Neutrophil (primary cell): ENCODE results near the gene CFAP77.

ENCODE experiments used
- H3K27ac ChIP-seq: fragments of 200-600 bp; sonication (generic); 2 replicates; pipeline ENCODE4 v1.5.1; 2016; ENCODE audit warnings: mild to moderate bottlenecking, moderate library complexity
- H3K27me3 ChIP-seq: fragments of 200-600 bp; sonication (generic); 2 replicates; pipeline ENCODE4 v1.6.0; 2016; ENCODE audit warnings: mild to moderate bottlenecking
- H3K36me3 ChIP-seq: fragments of 200-600 bp; sonication (generic); 2 replicates; pipeline ENCODE4 v1.5.1; 2017
- H3K4me1 ChIP-seq, 2 experiments: fragments of 200-600 bp in 1 of 2; sonication (generic) in 1 of 2; 1 replicate in 1 of 2; 2 replicates in 1 of 2; pipeline versions ENCODE4 v1.5.1 to v1.6.1; 2013 to 2016; ENCODE audit warnings: low read depth in 1 of 2, low read length in 1 of 2, mild to moderate bottlenecking in 1 of 2, moderate library complexity in 1 of 2; ENCODE audit not compliant: control insufficient read depth in 1 of 2, insufficient read depth in 1 of 2
- H3K4me3 ChIP-seq, 2 experiments: fragments of 200-600 bp in 1 of 2; sonication (generic) in 1 of 2; 1 replicate in 1 of 2; 2 replicates in 1 of 2; pipeline ENCODE4 v1.5.1; 2013 to 2016; ENCODE audit warnings: low read depth in 1 of 2, low read length in 1 of 2, mild to moderate bottlenecking in 1 of 2, moderate library complexity in 1 of 2
- H3K9me3 ChIP-seq: fragments of 200-600 bp; sonication (generic); 2 replicates; pipeline ENCODE4 v1.5.1; 2016
- CTCF ChIP-seq: fragments of 200-600 bp; sonication (generic); IDR thresholded peaks from 2 replicates; pipeline ENCODE4 v1.5.1; 2016; ENCODE audit warnings: antibody characterized with exemption

CFAP77 gene

GRCh38 chr9:132401824-132402223 is 8.2 kb upstream of the CFAP77 start:
- Histone ChIP-seq H3K4me3 (no peak overlapping the region), H3K9me3 (no peaks in the 10 kb centered on the region), H3K27me3 (no peaks in the 10 kb centered on the region), H3K4me1 (peaks cover 17 to 21% of the 10 kb centered on the region in 2 experiments), H3K36me3 (peaks cover 53% of the 10 kb centered on the region), H3K27ac (no peak overlapping the region)
- TF ChIP-seq CTCF: no peak

GRCh38 chr9:132404228-132404881 is 5.7 kb upstream of the CFAP77 start:
- H3K27ac ChIP-seq: peak overlapping the region; percentile 21
- H3K9me3 ChIP-seq: no peaks in the 10 kb centered on the region
- no peak for TF ChIP-seq CTCF
- H3K36me3 ChIP-seq: peaks cover 29% of the 10 kb centered on the region
- no peak overlapping the region for H3K4me3 ChIP-seq
- peaks cover 18% of the 10 kb centered on the region for H3K27me3 ChIP-seq
- H3K4me1 ChIP-seq: peaks cover 21 to 24% of the 10 kb centered on the region in 2 experiments

- H3K27me3 ChIP-seq: peaks cover 41% of the 10 kb centered on the region
- H3K4me1 ChIP-seq: peaks cover 31 to 40% of the 10 kb centered on the region in 2 experiments
These were observed 3.4 kb upstream of the CFAP77 start, which contains the start of gene TTF1 for GRCh38 chr9:132406554-132407122. TSS of gene TTF1 (minus strand) at chr9:132406840. CDS start at chr9:132402821, 4,019 bp downstream.

GRCh38 chr9:132407196-132407595 is 2.8 kb upstream of the CFAP77 start:
- H3K9me3 ChIP-seq: no peaks in the 10 kb centered on the region
- H3K27me3 ChIP-seq: peaks cover 47% of the 10 kb centered on the region
- TF ChIP-seq CTCF: no peak
- H3K4me1 ChIP-seq: peaks cover 31 to 40% of the 10 kb centered on the region in 2 experiments
- H3K4me3 ChIP-seq: peak overlapping the region; percentile 69 to 82
- H3K36me3 ChIP-seq: peaks cover 9% of the 10 kb centered on the region
- peak overlapping the region; percentile 53 for H3K27ac ChIP-seq

More at GRCh38 chr9:132406554-132407122, 3.4 kb upstream of the CFAP77 start, which contains the start of gene TTF1:
- peak within 1 kb of the TSS; percentile 69 to 82 for H3K4me3 ChIP-seq
- peak within 1 kb of the TSS; percentile 53 for H3K27ac ChIP-seq
- H3K9me3 ChIP-seq: no peaks in the 10 kb centered on the region
- peaks cover 13% of the 10 kb centered on the region for H3K36me3 ChIP-seq
- TF ChIP-seq CTCF: peak; percentile 27

GRCh38 chr9:132408521-132408920 is 1.5 kb upstream of the CFAP77 start:
- TF ChIP-seq CTCF: no peak
- H3K4me1 ChIP-seq: peaks cover 31 to 40% of the 10 kb centered on the region in 2 experiments
- no peak overlapping the region for H3K27ac ChIP-seq
- H3K9me3 ChIP-seq: no peaks in the 10 kb centered on the region
- H3K4me3 ChIP-seq: no peak overlapping the region
- H3K36me3 ChIP-seq: no peaks in the 10 kb centered on the region
- H3K27me3 ChIP-seq: peaks cover 60% of the 10 kb centered on the region
